ENCODE measurements around the gene MYO1D.

Gene MYO1D

GRCh38 chr17:32621612-32622312, 255.2 kb downstream of the MYO1D start:
- TF ChIP-seq CTCF (IDR thresholded peaks at IDR 0.05; ENCODE audit: low read length) (no peak), EZH2phosphoT487 (IDR thresholded peaks at IDR 0.05; ENCODE audit: low read length) (no peak), EZH2 (optimal IDR thresholded peaks at IDR 0.05; ENCODE audit: low read depth, low read length) (no peak)

GRCh38 chr17:32615326-32615725, 261.6 kb downstream of the MYO1D start:
- Histone ChIP-seq H3K79me2 (ENCODE audit: low read length) (no peaks in the 10 kb centered on the region), H3K4me2 (ENCODE audit: low read depth, low read length) (no peak overlapping the region), H4K20me1 (ENCODE audit: insufficient read depth, low read length) (no peaks in the 10 kb centered on the region), H2AFZ (ENCODE audit: low read length) (no peak overlapping the region), H3K4me3 (ENCODE audit: low read length) (no peak overlapping the region), H3F3A (ENCODE audit: insufficient read depth, low read length) (no peaks in the 10 kb centered on the region), H3K27ac (ENCODE audit: low read length) (no peak overlapping the region), H3K27me3 (replicated peaks; ENCODE audit: insufficient read depth, low read length) (no peaks in the 10 kb centered on the region), H3K9me3 (replicated peaks; ENCODE audit: insufficient read depth, low read length) (no peaks in the 10 kb centered on the region), H3K4me1 (ENCODE audit: low read length) (no peaks in the 10 kb centered on the region), H3K9ac (ENCODE audit: low read length) (no peak overlapping the region), H3K9me2 (replicated peaks; ENCODE audit: insufficient read depth, low read length) (no peaks in the 10 kb centered on the region), H3K36me3 (replicated peaks; ENCODE audit: insufficient read depth, low read length) (no peaks in the 10 kb centered on the region)
- no peak for DNase-seq
- no peak for TF ChIP-seq EZH2 (optimal IDR thresholded peaks at IDR 0.05; ENCODE audit: low read depth, low read length)
- TF ChIP-seq EZH2phosphoT487 (IDR thresholded peaks at IDR 0.05; ENCODE audit: low read length), result no peak
- no peak for TF ChIP-seq CTCF (IDR thresholded peaks at IDR 0.05; ENCODE audit: low read length)

More at GRCh38 chr17:32621612-32622312, 255.2 kb downstream of the MYO1D start:
- no peak overlapping the region for H2AFZ ChIP-seq (ENCODE audit: low read length)
- H3F3A ChIP-seq (ENCODE audit: insufficient read depth, low read length), result no peaks in the 10 kb centered on the region
- H3K9ac ChIP-seq (ENCODE audit: low read length), result no peak overlapping the region
- no peak overlapping the region for H3K4me2 ChIP-seq (ENCODE audit: low read depth, low read length)
- H3K27me3 ChIP-seq (replicated peaks; ENCODE audit: insufficient read depth, low read length), result no peaks in the 10 kb centered on the region
- no peak for DNase-seq
- no peak overlapping the region for H3K4me3 ChIP-seq (ENCODE audit: low read length)
- H3K27ac ChIP-seq (ENCODE audit: low read length), result no peak overlapping the region
- H3K9me2 ChIP-seq (replicated peaks; ENCODE audit: insufficient read depth, low read length), result no peaks in the 10 kb centered on the region
- H3K9me3 ChIP-seq (replicated peaks; ENCODE audit: insufficient read depth, low read length), result no peaks in the 10 kb centered on the region
- no peaks in the 10 kb centered on the region for H3K4me1 ChIP-seq (ENCODE audit: low read length)
- H4K20me1 ChIP-seq (ENCODE audit: insufficient read depth, low read length), result no peaks in the 10 kb centered on the region
- no peaks in the 10 kb centered on the region for H3K36me3 ChIP-seq (replicated peaks; ENCODE audit: insufficient read depth, low read length)
- H3K79me2 ChIP-seq (ENCODE audit: low read length), result no peaks in the 10 kb centered on the region

- Histone ChIP-seq H3F3A (ENCODE audit: insufficient read depth, low read length) (no peaks in the 10 kb centered on the region), H3K9ac (ENCODE audit: low read length) (no peak overlapping the region), H3K4me3 (ENCODE audit: low read length) (no peak overlapping the region), H2AFZ (ENCODE audit: low read length) (no peak overlapping the region), H3K4me1 (ENCODE audit: low read length) (no peaks in the 10 kb centered on the region), H3K79me2 (ENCODE audit: low read length) (no peaks in the 10 kb centered on the region), H3K4me2 (ENCODE audit: low read depth, low read length) (no peak overlapping the region), H3K9me2 (replicated peaks; ENCODE audit: insufficient read depth, low read length) (no peaks in the 10 kb centered on the region), H3K36me3 (replicated peaks; ENCODE audit: insufficient read depth, low read length) (no peaks in the 10 kb centered on the region), H3K27me3 (replicated peaks; ENCODE audit: insufficient read depth, low read length) (no peaks in the 10 kb centered on the region), H3K27ac (ENCODE audit: low read length) (no peak overlapping the region), H4K20me1 (ENCODE audit: insufficient read depth, low read length) (no peaks in the 10 kb centered on the region), H3K9me3 (replicated peaks; ENCODE audit: insufficient read depth, low read length) (no peaks in the 10 kb centered on the region)
- TF ChIP-seq EZH2 (optimal IDR thresholded peaks at IDR 0.05; ENCODE audit: low read depth, low read length), result no peak
- no peak for TF ChIP-seq EZH2phosphoT487 (IDR thresholded peaks at IDR 0.05; ENCODE audit: low read length)
- TF ChIP-seq CTCF (IDR thresholded peaks at IDR 0.05; ENCODE audit: low read length), result no peak
- DNase-seq, result no peak
These were observed 266.0 kb downstream of the MYO1D start for GRCh38 chr17:32610943-32611342.

Data from MM.1S (cell line).